GM12872 (cell line): Measurements from ENCODE around the gene METTL8.

Source experiments
- CTCF ChIP-seq: IDR thresholded peaks from 3 replicates; pipeline ENCODE4 v1.5.1; 2011; ENCODE audit warnings: low read depth, mild to moderate bottlenecking, low read length, moderate library complexity; ENCODE audit not compliant: insufficient read depth

The METTL8 gene

GRCh38 chr2:171394164-171394740, 39.5 kb downstream of the METTL8 start:
- no peak for TF ChIP-seq CTCF

- no peak for TF ChIP-seq CTCF
Measured at GRCh38 chr2:171393487-171393886, 40.3 kb downstream of the METTL8 start.

GRCh38 chr2:171391532-171391931, 42.3 kb downstream of the METTL8 start:
- TF ChIP-seq CTCF: no peak

GRCh38 chr2:171390941-171391516, 42.8 kb downstream of the METTL8 start:
- TF ChIP-seq CTCF: no peak

GRCh38 chr2:171389780-171390179, 44.0 kb downstream of the METTL8 start:
- no peak for TF ChIP-seq CTCF

GRCh38 chr2:171389325-171389724, 44.5 kb downstream of the METTL8 start:
- no peak for TF ChIP-seq CTCF

GRCh38 chr2:171387052-171387451, 46.7 kb downstream of the METTL8 start:
- no peak for TF ChIP-seq CTCF
